ENCODE measurements around the gene TBX1.

GRCh38 chr22:19764636-19765476, 4.3 kb downstream of the TBX1 start:
- TF ChIP-seq CTCF (IDR thresholded peaks at IDR 0.05) (no peak), POLR2A (IDR thresholded peaks at IDR 0.05) (no peak)
